Stomach (tissue), 4 donors: ENCODE measurements around the gene TDRKH.

Experiments used
- POLR2A ChIP-seq, 4 donors: fragments of 450-650 bp; IDR thresholded peaks; one replicate each; pipeline ENCODE4 v1.6.1; 2016; ENCODE audit warnings: antibody characterized with exemption in 4 of 4, control low read depth in 2 of 4, mild to moderate bottlenecking in 1 of 4, moderate library complexity in 1 of 4
- TF ChIP-seq, protein P1 (sequence below), 7 experiments: fragments of 450-650 bp in 4 of 7; fragments of 200-600 bp in 3 of 7; sonication (generic) in 3 of 7; IDR thresholded peaks; one replicate each; pipeline ENCODE4 v1.5.1; 2016 to 2019; ENCODE audit warnings: antibody characterized with exemption in 7 of 7, control low read depth in 2 of 7, mild to moderate bottlenecking in 1 of 7

DNA sequence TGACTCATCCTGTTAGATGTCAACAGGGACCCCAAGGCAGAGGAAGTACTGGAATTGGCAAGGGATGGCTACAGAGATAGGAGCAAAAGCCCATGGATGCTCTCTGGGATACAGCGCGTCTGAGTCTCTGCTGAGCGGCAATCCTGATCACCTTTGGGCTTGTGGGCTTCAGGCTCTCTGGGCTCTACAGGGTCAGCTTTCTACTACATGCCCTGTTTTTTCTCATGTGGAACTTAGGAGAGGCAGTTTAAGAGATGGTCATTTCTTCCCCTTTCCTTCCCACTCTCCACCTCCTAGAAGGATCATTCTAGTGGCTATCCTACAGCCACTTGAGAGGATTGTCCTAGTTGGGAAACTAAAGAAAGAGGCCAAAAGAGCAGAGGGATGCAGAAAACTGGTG, 13.6 kb upstream of the TDRKH start:
- TF ChIP-seq, protein P1, sequence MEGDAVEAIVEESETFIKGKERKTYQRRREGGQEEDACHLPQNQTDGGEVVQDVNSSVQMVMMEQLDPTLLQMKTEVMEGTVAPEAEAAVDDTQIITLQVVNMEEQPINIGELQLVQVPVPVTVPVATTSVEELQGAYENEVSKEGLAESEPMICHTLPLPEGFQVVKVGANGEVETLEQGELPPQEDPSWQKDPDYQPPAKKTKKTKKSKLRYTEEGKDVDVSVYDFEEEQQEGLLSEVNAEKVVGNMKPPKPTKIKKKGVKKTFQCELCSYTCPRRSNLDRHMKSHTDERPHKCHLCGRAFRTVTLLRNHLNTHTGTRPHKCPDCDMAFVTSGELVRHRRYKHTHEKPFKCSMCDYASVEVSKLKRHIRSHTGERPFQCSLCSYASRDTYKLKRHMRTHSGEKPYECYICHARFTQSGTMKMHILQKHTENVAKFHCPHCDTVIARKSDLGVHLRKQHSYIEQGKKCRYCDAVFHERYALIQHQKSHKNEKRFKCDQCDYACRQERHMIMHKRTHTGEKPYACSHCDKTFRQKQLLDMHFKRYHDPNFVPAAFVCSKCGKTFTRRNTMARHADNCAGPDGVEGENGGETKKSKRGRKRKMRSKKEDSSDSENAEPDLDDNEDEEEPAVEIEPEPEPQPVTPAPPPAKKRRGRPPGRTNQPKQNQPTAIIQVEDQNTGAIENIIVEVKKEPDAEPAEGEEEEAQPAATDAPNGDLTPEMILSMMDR (IDR thresholded peaks at IDR 0.05): no peak
- TF ChIP-seq POLR2A (IDR thresholded peaks at IDR 0.05): no peak
